Stimulated activated memory B cell treated with anti-CD40 and anti-IgM and Interleukin-4, amounts not matched to agents 10 μg/mL and 1 μg/mL and 100 μg/mL, for 72 hours (primary cell): ENCODE measurements around the gene ARFGEF2.
"Not testable (repeated sequence)": the region's sequence is repeated elsewhere in the genome, so short reads cannot be mapped to it uniquely, and the experiment has no call there.

ENCODE experiments used
- ATAC-seq: fragments of 150-1000 bp; cut with Tn5 transposase; 2 replicates; pipeline ENCODE4 v1.10.0; 2021
- H3K27ac Mint-ChIP-seq: one replicate; pipeline ENCODE4 v1.8.0; 2022; ENCODE audit warnings: mild to moderate bottlenecking, mixed read lengths
- H3K27me3 Mint-ChIP-seq: one replicate; pipeline ENCODE4 v1.8.0; 2022; ENCODE audit warnings: mixed read lengths
- H3K36me3 Mint-ChIP-seq: one replicate; pipeline ENCODE4 v1.8.0; 2022; ENCODE audit warnings: mixed read lengths
- H3K4me1 Mint-ChIP-seq: one replicate; pipeline ENCODE4 v1.8.0; 2022; ENCODE audit warnings: mixed read lengths
- H3K4me3 Mint-ChIP-seq: one replicate; pipeline ENCODE4 v1.8.0; 2022; ENCODE audit warnings: mild to moderate bottlenecking, moderate library complexity, mixed read lengths
- H3K9me3 Mint-ChIP-seq: one replicate; pipeline ENCODE4 v1.8.0; 2022; ENCODE audit warnings: mixed read lengths

Gene ARFGEF2

DNA sequence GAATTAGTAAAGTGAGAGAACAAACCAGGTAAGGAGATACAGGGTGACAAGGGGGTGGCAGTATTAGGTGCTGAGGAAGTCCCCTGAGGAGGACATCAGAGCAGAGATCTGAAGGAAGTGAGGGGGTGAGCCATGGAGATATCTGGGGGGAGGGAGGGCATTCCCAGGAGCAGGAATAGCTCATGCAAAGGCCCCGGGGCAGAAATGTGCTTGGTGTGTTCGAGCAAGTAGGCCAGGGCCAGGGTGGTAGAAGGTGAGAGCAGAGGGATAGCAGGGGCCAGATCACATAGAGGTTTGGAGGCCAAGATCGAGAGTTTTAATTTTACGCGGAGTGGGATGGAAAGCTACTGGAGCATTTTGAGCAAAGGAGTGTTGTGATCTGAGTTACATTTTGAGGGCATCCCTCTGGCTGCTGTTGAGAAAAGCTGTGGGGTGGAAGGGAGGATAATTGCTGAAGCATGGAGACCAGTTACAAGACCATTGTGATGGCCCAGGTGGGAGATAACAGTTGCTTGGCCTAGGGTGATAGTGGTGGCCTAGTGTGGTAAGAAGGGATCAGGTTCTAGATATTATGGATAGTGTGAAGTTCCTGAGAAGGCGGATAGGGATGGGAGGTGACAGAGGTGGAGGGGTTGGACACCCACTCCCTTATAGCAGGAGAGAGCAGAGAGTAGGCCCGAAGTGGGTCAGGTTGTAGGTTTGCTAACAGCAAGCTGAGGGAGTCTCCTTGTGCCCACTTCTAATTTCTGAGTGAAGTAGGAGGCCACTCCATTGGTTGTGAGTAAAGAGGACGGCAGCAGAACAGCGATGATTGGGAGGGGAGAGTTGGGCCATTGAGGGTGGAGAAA is 10.2 kb downstream of the ARFGEF2 start:
- Mint-ChIP-seq H3K36me3 (peaks cover 8% of the 10 kb centered on the region), H3K4me3 (no peak overlapping the region), H3K4me1 (peaks cover 17% of the 10 kb centered on the region), H3K27me3 (no peaks in the 10 kb centered on the region), H3K27ac (no peak overlapping the region), H3K9me3 (no peaks in the 10 kb centered on the region)
- no peak for ATAC-seq

DNA sequence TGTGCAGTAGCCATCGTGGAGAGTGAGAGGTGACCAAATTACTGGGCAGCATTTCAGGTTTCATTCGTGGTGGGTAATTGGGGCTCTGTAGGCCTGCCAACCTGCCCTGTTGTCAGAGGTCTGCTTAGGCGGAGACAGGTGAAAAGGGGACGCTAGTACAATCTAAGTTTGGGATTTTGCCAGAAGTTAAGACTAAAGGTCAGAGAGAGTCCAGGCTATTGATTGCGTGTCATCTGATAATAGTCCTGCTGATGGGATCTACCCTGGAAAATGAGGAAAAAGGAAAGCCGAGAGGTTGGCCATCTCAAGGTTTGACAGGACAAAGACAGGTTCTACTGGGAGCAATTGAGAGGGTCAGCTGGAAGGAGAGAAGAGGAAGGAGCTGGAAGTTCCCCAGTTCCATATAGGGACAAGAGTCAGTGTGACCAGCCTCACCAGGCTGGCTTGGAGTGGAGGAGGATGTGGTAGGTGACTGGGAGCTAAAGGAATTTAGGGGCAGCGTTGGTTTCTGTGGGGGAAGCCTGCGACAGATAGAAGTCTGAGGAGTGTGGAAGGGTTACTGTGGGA is 10.9 kb downstream of the ARFGEF2 start:
- Mint-ChIP-seq H3K4me1 (peaks cover 12% of the 10 kb centered on the region), H3K36me3 (peaks cover 4% of the 10 kb centered on the region), H3K4me3 (no peak overlapping the region), H3K9me3 (no peaks in the 10 kb centered on the region), H3K27ac (no peak overlapping the region), H3K27me3 (no peaks in the 10 kb centered on the region)
- no peak for ATAC-seq

DNA sequence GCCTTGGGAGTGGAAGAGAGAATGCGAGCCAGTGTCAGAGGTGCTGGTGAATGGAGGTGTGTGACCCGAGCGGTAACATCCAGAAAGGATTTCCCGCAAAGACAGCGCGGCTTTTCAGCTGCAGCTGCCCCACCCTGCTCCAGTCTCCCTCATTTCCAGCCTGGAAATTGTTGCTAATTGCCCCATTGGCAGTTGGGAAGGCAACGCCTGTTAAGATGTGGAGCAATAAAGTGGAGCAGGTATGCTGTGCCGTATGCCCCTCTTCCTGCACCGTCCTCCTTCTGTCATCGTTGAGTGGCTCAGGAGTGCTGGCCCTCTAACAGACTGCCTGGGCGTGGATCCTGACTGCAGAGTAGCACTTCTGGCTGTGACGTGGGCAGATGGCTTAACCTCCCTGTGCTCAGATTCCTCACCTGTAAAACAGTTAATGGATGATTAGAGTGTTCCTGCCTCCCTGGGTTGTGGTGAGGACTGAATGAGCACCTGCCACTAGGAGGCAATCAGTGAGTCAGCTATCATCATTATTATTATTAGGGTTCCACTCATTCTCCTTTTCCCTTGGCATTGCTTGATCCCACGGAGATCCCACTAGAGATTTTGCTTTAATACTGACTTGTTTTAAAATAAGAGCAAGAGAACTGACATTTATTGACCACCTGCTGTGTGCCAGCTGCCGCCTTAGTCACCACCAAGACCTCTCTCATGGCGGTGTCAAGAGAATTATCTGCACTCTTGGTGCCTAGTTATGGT is 11.7 kb downstream of the ARFGEF2 start:
- no peak for ATAC-seq
- H3K9me3 Mint-ChIP-seq: no peaks in the 10 kb centered on the region
- H3K4me1 Mint-ChIP-seq: peaks cover 12% of the 10 kb centered on the region
- H3K27ac Mint-ChIP-seq: no peak overlapping the region
- no peaks in the 10 kb centered on the region for H3K27me3 Mint-ChIP-seq
- H3K36me3 Mint-ChIP-seq: peaks cover 4% of the 10 kb centered on the region
- H3K4me3 Mint-ChIP-seq: no peak overlapping the region

DNA sequence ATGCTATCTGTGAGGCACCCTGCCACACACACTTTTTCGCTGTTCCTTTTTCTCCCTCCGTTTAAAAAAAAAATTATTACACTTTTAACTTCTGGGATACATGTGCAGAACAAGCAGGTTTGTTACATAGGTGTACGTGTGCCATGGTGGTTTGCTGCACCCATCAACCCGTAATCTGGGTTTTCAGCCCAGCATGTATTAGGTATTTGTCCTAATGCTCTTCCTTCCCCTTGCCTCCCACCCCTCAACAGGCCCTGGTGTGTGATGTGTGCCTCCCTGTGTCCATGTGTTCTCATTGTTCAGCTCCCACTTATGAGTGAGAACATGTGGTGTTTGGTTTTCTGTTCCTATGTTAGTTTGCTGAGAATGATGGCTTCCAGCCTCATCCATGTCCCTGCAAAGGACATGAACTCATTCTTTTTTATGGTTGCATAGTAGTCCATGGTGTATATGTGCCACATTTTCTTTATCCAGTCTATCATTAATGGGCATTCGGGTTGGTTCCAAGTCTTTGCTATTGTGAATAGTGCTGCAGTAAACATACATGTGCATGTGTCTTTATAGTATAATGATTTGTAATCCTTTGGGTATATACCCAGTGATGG is 12.9 kb downstream of the ARFGEF2 start:
- H3K9me3 Mint-ChIP-seq, H3K36me3 Mint-ChIP-seq, ATAC-seq, H3K27me3 Mint-ChIP-seq, H3K4me3 Mint-ChIP-seq: not testable (repeated sequence)
- Mint-ChIP-seq H3K27ac (peak overlapping the region; percentile 21), H3K4me1 (peaks cover 12% of the 10 kb centered on the region)

DNA sequence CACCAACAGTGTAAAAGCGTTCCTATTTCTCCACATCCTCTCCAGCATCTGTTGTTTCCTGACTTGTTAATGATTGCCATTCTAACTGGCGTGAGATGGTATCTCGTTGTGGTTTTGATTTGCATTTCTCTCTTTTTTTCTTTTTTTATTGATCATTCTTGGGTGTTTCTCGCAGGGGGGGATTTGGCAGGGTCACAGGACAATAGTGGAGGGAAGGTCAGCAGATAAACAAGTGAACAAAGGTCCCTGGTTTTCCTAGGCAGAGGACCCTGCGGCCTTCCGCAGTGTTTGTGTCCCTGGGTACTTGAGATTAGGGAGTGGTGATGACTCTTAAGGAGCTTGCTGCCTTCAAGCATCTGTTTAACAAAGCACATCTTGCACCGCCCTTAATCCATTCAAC is 13.5 kb downstream of the ARFGEF2 start:
- ATAC-seq, H3K36me3 Mint-ChIP-seq, H3K9me3 Mint-ChIP-seq, H3K27me3 Mint-ChIP-seq, H3K4me3 Mint-ChIP-seq: not testable (repeated sequence)
- H3K27ac Mint-ChIP-seq: peak overlapping the region; percentile 21
- H3K4me1 Mint-ChIP-seq: peaks cover 12% of the 10 kb centered on the region

DNA sequence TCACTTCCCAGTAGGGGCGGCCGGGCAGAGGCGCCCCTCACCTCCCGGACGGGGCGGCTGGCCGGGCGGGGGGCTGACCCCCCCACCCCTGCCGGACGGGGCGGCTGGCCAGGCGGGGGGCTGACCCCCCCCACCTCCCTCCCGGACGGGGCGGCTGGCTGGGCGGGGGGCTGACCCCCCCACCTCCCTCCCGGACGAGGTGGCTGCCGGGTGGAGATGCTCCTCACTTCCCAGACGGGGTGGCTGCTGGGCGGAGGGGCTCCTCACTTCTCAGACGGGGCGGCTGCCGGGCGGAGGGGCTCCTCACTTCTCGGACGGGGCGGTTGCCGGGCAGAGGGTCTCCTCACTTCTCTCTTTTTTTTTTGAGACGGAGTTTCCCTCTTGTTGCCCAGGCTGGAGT is 14.7 kb downstream of the ARFGEF2 start:
- peaks cover 11% of the 10 kb centered on the region for H3K36me3 Mint-ChIP-seq
- ATAC-seq, H3K27ac Mint-ChIP-seq, H3K9me3 Mint-ChIP-seq, H3K27me3 Mint-ChIP-seq, H3K4me3 Mint-ChIP-seq: not testable (repeated sequence)
- H3K4me1 Mint-ChIP-seq: peaks cover 12% of the 10 kb centered on the region

DNA sequence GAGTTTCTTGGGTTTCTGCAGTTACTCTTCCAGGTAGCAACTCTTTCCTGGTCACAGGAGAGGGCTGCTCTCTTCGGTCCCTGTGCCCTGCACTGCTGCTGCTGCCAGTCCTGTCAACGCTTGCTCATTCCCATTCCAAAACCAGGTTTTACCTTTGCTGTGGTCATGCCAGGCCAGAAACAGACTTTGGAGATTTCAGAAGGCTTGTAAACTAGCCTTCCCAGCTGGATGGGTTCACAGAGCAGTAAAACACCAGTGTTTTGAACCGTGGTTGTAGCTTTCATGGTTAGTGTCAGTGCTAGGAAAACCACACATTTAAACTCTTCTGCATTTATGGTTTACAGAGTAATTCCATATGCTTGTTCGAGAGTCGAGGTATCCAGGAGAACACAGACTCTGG is 16.2 kb downstream of the ARFGEF2 start:
- Mint-ChIP-seq H3K4me3 (no peak overlapping the region), H3K4me1 (peaks cover 12% of the 10 kb centered on the region), H3K36me3 (peaks cover 11% of the 10 kb centered on the region), H3K9me3 (no peaks in the 10 kb centered on the region), H3K27me3 (no peaks in the 10 kb centered on the region), H3K27ac (no peak overlapping the region)
- ATAC-seq: no peak

DNA sequence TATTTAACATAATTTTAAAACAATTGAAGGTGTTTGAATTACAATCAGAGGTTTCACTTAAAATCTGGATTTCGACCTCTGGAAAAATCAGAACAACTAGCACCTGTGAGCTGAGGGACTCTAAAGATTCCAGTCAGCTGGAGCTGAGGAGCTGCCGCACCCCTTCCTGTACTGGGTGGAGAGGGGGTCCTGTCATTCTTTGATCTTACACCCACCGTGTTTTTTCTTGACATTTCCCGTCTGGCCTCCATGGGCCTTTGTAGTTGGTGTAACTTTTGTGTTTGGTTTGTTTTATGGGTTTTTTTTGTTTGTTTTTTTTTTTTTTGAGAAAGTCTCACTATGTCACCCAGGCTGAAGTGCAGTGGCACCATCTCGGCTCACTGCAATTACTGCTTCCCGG is 17.2 kb downstream of the ARFGEF2 start:
- H3K36me3 Mint-ChIP-seq: peaks cover 11% of the 10 kb centered on the region
- no peaks in the 10 kb centered on the region for H3K27me3 Mint-ChIP-seq
- no peak for ATAC-seq
- peaks cover 12% of the 10 kb centered on the region for H3K4me1 Mint-ChIP-seq
- H3K4me3 Mint-ChIP-seq: no peak overlapping the region
- no peak overlapping the region for H3K27ac Mint-ChIP-seq
- H3K9me3 Mint-ChIP-seq: no peaks in the 10 kb centered on the region

DNA sequence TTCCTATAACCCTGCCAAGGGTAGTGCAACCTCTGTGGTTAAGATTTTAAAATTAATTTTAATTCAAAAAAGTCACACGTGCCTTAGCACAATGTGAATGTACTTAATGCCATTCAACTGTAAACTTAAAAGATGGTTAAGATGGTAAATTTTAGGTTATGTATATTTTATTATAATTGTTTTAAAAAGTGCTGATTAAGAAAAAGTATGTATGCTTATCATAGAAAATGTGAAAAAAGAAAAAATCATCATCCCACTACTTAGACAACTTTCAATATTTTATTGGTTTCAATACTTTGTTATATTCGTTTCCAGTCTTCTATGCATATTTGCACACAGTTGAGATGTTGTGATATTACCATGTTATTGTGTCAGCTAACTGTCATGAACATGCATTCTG is 18.7 kb downstream of the ARFGEF2 start:
- H3K4me3 Mint-ChIP-seq: no peak overlapping the region
- no peaks in the 10 kb centered on the region for H3K27me3 Mint-ChIP-seq
- H3K4me1 Mint-ChIP-seq: peaks cover 1% of the 10 kb centered on the region
- H3K36me3 Mint-ChIP-seq: peaks cover 13% of the 10 kb centered on the region
- no peak for ATAC-seq
- no peak overlapping the region for H3K27ac Mint-ChIP-seq
- no peaks in the 10 kb centered on the region for H3K9me3 Mint-ChIP-seq

DNA sequence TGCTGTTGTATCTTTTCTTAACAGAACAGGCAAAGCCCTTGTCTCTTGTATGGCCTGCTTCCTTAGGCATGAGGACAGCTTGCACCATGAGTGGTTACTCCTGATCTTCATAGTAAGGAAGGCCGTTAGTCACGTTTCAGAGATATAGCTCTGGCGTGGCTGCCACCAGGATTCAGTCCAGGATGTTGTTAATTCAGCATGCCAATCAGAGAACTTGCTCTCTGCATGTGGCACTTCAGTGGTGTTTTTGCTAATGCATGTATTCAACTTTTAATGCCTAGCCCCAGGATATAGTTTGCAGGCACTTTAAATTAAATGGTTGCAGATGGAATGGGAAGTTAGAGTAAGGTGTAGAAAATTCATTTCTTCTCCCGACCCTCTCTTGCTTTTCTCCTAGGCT is 20.0 kb downstream of the ARFGEF2 start:
- Mint-ChIP-seq H3K36me3 (peaks cover 13% of the 10 kb centered on the region), H3K4me3 (no peak overlapping the region), H3K27me3 (no peaks in the 10 kb centered on the region), H3K4me1 (no peaks in the 10 kb centered on the region), H3K9me3 (no peaks in the 10 kb centered on the region), H3K27ac (no peak overlapping the region)
- ATAC-seq: no peak

DNA sequence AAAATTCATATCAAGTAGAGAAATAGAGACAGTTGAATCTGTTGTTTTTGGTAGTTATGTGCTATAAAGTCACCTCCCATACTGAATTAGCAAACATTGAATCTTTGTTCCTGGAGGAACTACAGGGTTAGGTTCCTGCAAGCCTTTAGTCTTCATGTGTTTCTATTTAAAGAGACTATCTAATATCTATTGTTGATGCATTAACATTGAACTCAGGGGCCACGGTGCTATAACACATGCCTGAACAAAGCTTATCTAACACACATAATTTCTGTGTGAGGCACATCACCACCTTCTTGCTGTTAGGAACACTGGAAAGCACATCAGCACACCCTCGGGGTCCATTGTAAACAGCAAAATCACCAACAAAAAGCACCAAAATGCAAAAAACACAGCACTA is 21.2 kb downstream of the ARFGEF2 start:
- no peak for ATAC-seq
- H3K9me3 Mint-ChIP-seq: no peaks in the 10 kb centered on the region
- peaks cover 13% of the 10 kb centered on the region for H3K36me3 Mint-ChIP-seq
- H3K27ac Mint-ChIP-seq: no peak overlapping the region
- H3K27me3 Mint-ChIP-seq: no peaks in the 10 kb centered on the region
- no peaks in the 10 kb centered on the region for H3K4me1 Mint-ChIP-seq
- no peak overlapping the region for H3K4me3 Mint-ChIP-seq

DNA sequence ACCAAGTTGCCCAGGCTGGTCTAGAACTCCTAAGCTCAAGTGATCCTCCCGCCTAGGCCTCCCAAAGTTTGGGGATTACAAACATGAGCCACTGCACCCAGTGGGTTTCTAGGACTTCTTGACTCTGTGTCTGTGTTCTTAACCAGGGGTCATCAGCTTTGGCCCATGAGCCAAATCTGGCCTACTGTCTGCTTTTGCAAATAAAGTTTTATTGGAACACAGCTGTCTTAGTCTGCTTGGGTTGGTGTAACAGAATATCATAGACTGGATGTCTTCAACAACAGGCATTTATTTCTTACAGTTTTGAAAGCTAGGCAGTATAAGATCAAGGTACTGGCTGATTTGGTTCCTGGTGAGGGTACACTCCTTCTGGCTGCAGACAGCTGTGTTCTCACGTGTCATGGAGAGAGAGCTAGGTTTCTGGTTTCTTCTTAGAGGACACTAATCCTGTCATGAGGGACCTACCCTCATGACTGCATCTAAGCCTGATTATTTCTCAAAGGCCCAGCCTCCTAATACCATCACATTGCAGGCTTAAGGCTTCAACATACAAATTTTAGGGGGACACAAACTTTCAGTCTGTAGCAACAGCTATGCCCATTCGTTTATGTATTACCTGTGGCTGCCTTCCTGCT is 23.3 kb downstream of the ARFGEF2 start:
- Mint-ChIP-seq H3K27ac (peak overlapping the region; percentile 12), H3K4me1 (no peaks in the 10 kb centered on the region), H3K9me3 (no peaks in the 10 kb centered on the region), H3K4me3 (no peak overlapping the region), H3K27me3 (no peaks in the 10 kb centered on the region), H3K36me3 (peaks cover 18% of the 10 kb centered on the region)
- no peak for ATAC-seq

DNA sequence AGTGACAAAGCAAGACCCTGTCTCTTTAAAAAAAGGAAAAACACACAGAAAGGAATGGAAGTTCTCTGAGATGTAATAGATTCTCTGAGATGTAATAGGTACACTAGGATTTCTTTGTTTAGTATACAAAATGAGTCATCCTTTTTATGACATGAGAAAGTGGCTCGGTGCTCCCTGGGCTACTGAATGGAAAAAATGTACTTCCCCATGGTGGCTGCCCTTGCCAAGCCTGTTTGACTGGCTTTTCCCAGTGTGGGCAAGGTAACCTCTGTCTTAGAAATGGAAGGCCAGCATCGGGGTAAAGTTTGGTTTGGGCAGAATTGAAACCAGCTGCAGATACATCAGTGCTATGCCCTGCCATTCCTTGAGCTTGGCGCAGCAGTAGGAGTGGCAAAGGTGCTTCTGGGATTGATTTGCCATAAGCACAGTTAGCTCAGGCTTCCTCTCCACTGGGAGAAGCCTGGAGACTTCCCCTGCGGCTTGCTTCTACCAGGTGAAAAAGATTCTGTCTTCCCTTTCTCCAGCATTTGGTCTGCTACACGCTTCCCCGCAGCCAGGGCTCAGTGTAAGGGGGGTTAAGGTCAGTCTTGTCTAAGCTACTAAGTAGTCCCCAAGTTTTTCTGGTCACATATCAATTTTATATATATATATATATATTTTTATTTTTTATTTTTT is 24.5 kb downstream of the ARFGEF2 start:
- ATAC-seq: no peak
- H3K4me1 Mint-ChIP-seq: no peaks in the 10 kb centered on the region
- H3K9me3 Mint-ChIP-seq: no peaks in the 10 kb centered on the region
- H3K36me3 Mint-ChIP-seq: peaks cover 19% of the 10 kb centered on the region
- H3K4me3 Mint-ChIP-seq: no peak overlapping the region
- H3K27me3 Mint-ChIP-seq: no peaks in the 10 kb centered on the region
- peak overlapping the region; percentile 12 for H3K27ac Mint-ChIP-seq

DNA sequence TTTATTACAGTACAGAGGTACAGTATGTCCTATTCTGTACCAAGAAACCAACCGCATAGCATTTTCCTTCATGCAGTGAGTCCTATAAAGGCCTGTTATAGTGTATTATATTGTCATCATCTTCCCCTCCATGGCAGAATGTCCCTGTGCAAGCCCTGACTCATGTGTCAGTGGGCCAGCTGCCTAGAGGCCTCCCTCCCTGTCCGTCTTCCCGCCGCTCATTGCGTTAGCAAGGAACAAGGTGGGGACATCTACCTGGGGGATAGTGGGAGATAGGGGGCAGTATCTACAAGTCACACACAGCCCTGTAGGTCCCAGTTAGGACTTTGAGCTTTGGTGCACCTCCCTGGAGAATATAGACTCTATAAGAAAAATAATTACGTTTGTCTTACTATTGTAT is 27.1 kb downstream of the ARFGEF2 start:
- H3K4me3 Mint-ChIP-seq: no peak overlapping the region
- no peaks in the 10 kb centered on the region for H3K27me3 Mint-ChIP-seq
- no peak overlapping the region for H3K27ac Mint-ChIP-seq
- H3K4me1 Mint-ChIP-seq: no peaks in the 10 kb centered on the region
- no peak for ATAC-seq
- H3K9me3 Mint-ChIP-seq: no peaks in the 10 kb centered on the region
- peaks cover 37% of the 10 kb centered on the region for H3K36me3 Mint-ChIP-seq
